HepG2 (cell line): ENCODE data around the gene PAK1IP1. TPM values are rescaled to one million over a fixed set of nuclear protein-coding genes. Genes with fewer than 3 reads are reported as not detected.

Source experiments
- GPN1 ChIP-seq: sonication (generic); formaldehyde crosslinking; IDR thresholded peaks from 2 replicates; pipeline ENCODE4 v1.5.1; 2020; ENCODE audit warnings: missing genetic modification reagents, borderline replicate concordance
- HBP1 ChIP-seq: IDR thresholded peaks from 2 replicates; pipeline ENCODE4 v1.6.1; 2016; ENCODE audit warnings: low read depth, control low read depth
- MAFK ChIP-seq, 2 experiments: IDR thresholded peaks in 1 of 2; conservative IDR thresholded peaks in 1 of 2; 2 replicates each; pipeline ENCODE4 v1.6.1; 2011; ENCODE audit warnings: improper control_type of control experiment in 2 of 2, low read length in 2 of 2
- NFYC ChIP-seq: IDR thresholded peaks from 2 replicates; pipeline ENCODE4 v1.6.1; 2016; ENCODE audit warnings: missing genetic modification reagents, missing compliant biosample characterization
- PHB2 ChIP-seq: fragments of 450-650 bp; IDR thresholded peaks from 2 replicates; pipeline ENCODE4 v1.6.1; 2018; ENCODE audit not compliant: partially characterized antibody
- POLR2AphosphoS2 ChIP-seq: IDR thresholded peaks from 2 replicates; pipeline ENCODE4 v1.6.1; 2011; ENCODE audit warnings: low read depth, low read length, improper control_type of control experiment
- REPIN1 ChIP-seq: sonication (generic); formaldehyde crosslinking; IDR thresholded peaks from 2 replicates; pipeline ENCODE4 v1.8.0; 2022; ENCODE audit warnings: missing genetic modification reagents, low read depth, mild to moderate bottlenecking, borderline replicate concordance
- RFX3 ChIP-seq: IDR thresholded peaks from 2 replicates; pipeline ENCODE4 v1.6.1; 2016; ENCODE audit warnings: missing biosample characterization, missing genetic modification reagents
- TSC22D2 ChIP-seq: sonication (generic); formaldehyde crosslinking; IDR thresholded peaks from 2 replicates; pipeline ENCODE4 v1.5.1; 2020; ENCODE audit warnings: missing genetic modification reagents, mild to moderate bottlenecking, borderline replicate concordance
- ZBTB44 ChIP-seq: sonication (generic); formaldehyde crosslinking; IDR thresholded peaks from 2 replicates; pipeline ENCODE4 v1.4.0; 2020; ENCODE audit warnings: missing genetic modification reagents
- ZC3H4 ChIP-seq: sonication (generic); formaldehyde crosslinking; IDR thresholded peaks from 2 replicates; pipeline ENCODE4 v1.4.0; 2020; ENCODE audit warnings: missing genetic modification reagents, borderline replicate concordance
- ZNF274 ChIP-seq: sonication (generic); formaldehyde crosslinking; IDR thresholded peaks from 2 replicates; pipeline ENCODE4 v1.5.1; 2020; ENCODE audit warnings: mild to moderate bottlenecking, missing genetic modification reagents
- ZNF34 ChIP-seq: sonication (generic); formaldehyde crosslinking; IDR thresholded peaks from 2 replicates; pipeline ENCODE4 v1.4.0; 2020; ENCODE audit warnings: mild to moderate bottlenecking, missing genetic modification reagents, borderline replicate concordance
- ZNF367 ChIP-seq: sonication (generic); formaldehyde crosslinking; IDR thresholded peaks from 2 replicates; pipeline ENCODE4 v1.4.0; 2020; ENCODE audit warnings: missing genetic modification reagents, borderline replicate concordance
- ZNF383 ChIP-seq: sonication (generic); formaldehyde crosslinking; IDR thresholded peaks from 2 replicates; pipeline ENCODE4 v1.4.0; 2020; ENCODE audit warnings: missing genetic modification reagents, mild to moderate bottlenecking, borderline replicate concordance
- ZNF749 ChIP-seq: sonication (generic); formaldehyde crosslinking; IDR thresholded peaks from 2 replicates; pipeline ENCODE4 v1.8.0; 2022; ENCODE audit warnings: mild to moderate bottlenecking, missing genetic modification reagents, moderate library complexity, borderline replicate concordance
- ZSCAN21 ChIP-seq: sonication (generic); formaldehyde crosslinking; IDR thresholded peaks from 2 replicates; pipeline ENCODE4 v1.8.0; 2022; ENCODE audit warnings: mild to moderate bottlenecking, missing genetic modification reagents, moderate library complexity, borderline replicate concordance
- polyA plus RNA-seq, 8 experiments: library from polyadenylated mRNA; depleted of rRNA in 3 of 8; stranded (reverse) in 7 of 8; unstranded in 1 of 8; fragments of >200 nt; fragmentation: Illumina TruSeq in 4 of 8; extraction: Trizol in 4 of 8; gene quantifications; 2 replicates each; pipeline versions ENCODE4 v1.2.1 to v1.2.3, GENCODE V29; 2011 to 2016; ENCODE audit warnings: low read depth in 4 of 8, missing spikeins in 1 of 8, mixed read lengths in 1 of 8; ENCODE audit not compliant: insufficient read depth in 1 of 8
- total RNA-seq, 5 experiments: library from RNA; depleted of rRNA; stranded (reverse); fragments of >200 nt; fragmentation: Illumina TruSeq; extraction: Trizol; gene quantifications; 2 replicates each; pipeline ENCODE4 v1.2.3, GENCODE V29; 2016; ENCODE audit warnings: low read depth in 1 of 5
- TF ChIP-seq, protein P1 (sequence below): sonication (generic); formaldehyde crosslinking; IDR thresholded peaks from 2 replicates; pipeline ENCODE4 v1.8.0; 2023; ENCODE audit warnings: mild to moderate bottlenecking, missing genetic modification reagents
- TF ChIP-seq, protein P2 (sequence below): IDR thresholded peaks from 2 replicates; pipeline ENCODE4 v1.6.1; 2012; ENCODE audit warnings: low read length, improper control_type of control experiment
- TF ChIP-seq, protein P3 (sequence below): IDR thresholded peaks from 2 replicates; pipeline ENCODE4 v1.6.1; 2016; ENCODE audit warnings: control low read depth

The PAK1IP1 gene
- total and polyA plus RNA-seq, 2 of the 13 experiments (the other 11 are each of a cell fraction or from before 2014, with no cell fraction given): 23.4 to 66.2 TPM

GRCh38 chr6:10722820-10723566 lies 28.2 kb downstream of the PAK1IP1 start, which contains the start of gene TMEM14C (continued):
- no peak for TF ChIP-seq ZBTB44 (CRISPR knock-in tag)
- 0 out of 2 replicates have a peak, but pooled peaks have one; percentile 85 for TF ChIP-seq ZNF383 (CRISPR knock-in tag)
- TF ChIP-seq, protein P1, sequence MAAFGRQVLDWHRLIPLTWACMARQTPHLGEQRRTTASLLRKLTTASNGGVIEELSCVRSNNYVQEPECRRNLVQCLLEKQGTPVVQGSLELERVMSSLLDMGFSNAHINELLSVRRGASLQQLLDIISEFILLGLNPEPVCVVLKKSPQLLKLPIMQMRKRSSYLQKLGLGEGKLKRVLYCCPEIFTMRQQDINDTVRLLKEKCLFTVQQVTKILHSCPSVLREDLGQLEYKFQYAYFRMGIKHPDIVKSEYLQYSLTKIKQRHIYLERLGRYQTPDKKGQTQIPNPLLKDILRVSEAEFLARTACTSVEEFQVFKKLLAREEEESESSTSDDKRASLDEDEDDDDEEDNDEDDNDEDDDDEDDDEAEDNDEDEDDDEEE: peak; percentile 92; the same call in 1 of the 2 replicates
- TF ChIP-seq, protein P2, sequence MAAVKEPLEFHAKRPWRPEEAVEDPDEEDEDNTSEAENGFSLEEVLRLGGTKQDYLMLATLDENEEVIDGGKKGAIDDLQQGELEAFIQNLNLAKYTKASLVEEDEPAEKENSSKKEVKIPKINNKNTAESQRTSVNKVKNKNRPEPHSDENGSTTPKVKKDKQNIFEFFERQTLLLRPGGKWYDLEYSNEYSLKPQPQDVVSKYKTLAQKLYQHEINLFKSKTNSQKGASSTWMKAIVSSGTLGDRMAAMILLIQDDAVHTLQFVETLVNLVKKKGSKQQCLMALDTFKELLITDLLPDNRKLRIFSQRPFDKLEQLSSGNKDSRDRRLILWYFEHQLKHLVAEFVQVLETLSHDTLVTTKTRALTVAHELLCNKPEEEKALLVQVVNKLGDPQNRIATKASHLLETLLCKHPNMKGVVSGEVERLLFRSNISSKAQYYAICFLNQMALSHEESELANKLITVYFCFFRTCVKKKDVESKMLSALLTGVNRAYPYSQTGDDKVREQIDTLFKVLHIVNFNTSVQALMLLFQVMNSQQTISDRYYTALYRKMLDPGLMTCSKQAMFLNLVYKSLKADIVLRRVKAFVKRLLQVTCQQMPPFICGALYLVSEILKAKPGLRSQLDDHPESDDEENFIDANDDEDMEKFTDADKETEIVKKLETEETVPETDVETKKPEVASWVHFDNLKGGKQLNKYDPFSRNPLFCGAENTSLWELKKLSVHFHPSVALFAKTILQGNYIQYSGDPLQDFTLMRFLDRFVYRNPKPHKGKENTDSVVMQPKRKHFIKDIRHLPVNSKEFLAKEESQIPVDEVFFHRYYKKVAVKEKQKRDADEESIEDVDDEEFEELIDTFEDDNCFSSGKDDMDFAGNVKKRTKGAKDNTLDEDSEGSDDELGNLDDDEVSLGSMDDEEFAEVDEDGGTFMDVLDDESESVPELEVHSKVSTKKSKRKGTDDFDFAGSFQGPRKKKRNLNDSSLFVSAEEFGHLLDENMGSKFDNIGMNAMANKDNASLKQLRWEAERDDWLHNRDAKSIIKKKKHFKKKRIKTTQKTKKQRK: no peak
- no peak for TF ChIP-seq ZC3H4 (CRISPR knock-in tag)
- TF ChIP-seq, protein P3, sequence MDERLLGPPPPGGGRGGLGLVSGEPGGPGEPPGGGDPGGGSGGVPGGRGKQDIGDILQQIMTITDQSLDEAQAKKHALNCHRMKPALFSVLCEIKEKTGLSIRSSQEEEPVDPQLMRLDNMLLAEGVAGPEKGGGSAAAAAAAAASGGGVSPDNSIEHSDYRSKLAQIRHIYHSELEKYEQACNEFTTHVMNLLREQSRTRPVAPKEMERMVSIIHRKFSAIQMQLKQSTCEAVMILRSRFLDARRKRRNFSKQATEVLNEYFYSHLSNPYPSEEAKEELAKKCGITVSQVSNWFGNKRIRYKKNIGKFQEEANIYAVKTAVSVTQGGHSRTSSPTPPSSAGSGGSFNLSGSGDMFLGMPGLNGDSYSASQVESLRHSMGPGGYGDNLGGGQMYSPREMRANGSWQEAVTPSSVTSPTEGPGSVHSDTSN (CRISPR knock-in tag): no peak
- TF ChIP-seq PHB2: no peak
- peak; percentile 6; the same call in 1 of the 2 replicates for TF ChIP-seq HBP1 (CRISPR knock-in tag)
- peak; percentile 80; the same call in 1 of the 2 replicates for TF ChIP-seq REPIN1 (CRISPR knock-in tag)
- no peak for TF ChIP-seq GPN1
- peak; percentile 80; the same call in 1 of the 2 replicates for TF ChIP-seq ZNF34 (CRISPR knock-in tag)
- TF ChIP-seq ZSCAN21: peak; percentile 65; the same call in 1 of the 2 replicates
- no peak for TF ChIP-seq MAFK (conservative IDR thresholded peaks at IDR 0.05 in 1 of 2, IDR thresholded peaks at IDR 0.05 in 1 of 2; ENCODE audit: low read length in 2 of 2)
- no peak; the same call in none of the 2 replicates for TF ChIP-seq ZNF274 (CRISPR knock-in tag)
- no peak; the same call in 1 of the 2 replicates for TF ChIP-seq TSC22D2
- no peak for TF ChIP-seq ZNF367
- 0 out of 2 replicates have a peak, but pooled peaks have one; percentile 45 for TF ChIP-seq POLR2AphosphoS2
- peak; percentile 64 for TF ChIP-seq NFYC (CRISPR knock-in tag)
- peak; percentile 67; the same call in 1 of the 2 replicates for TF ChIP-seq ZNF749 (CRISPR knock-in tag)
- 0 out of 2 replicates have a peak, but pooled peaks have one; percentile 7 for TF ChIP-seq RFX3
